ENCODE data around the gene TCF4.

DNA sequence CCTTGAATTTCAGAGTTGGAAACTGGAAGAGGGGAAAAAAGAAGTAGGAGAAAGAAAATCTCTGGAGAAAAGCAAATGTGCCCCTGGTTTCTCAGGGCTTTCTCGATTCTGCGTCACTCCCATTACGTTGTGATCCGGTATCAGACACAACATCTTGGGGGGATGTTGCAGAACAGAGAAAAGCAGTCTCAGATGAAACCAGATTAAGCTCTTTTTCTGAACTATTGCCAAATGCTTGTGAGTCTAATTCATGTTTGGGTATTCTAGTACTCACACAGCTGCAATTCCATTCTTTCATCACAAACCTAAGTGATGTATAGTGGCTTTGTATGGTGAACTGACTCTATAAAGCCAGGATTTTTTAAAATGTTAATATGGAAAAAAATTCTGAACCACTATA is 233.2 kb downstream of the TCF4 start:
- TF ChIP-seq, protein P1, sequence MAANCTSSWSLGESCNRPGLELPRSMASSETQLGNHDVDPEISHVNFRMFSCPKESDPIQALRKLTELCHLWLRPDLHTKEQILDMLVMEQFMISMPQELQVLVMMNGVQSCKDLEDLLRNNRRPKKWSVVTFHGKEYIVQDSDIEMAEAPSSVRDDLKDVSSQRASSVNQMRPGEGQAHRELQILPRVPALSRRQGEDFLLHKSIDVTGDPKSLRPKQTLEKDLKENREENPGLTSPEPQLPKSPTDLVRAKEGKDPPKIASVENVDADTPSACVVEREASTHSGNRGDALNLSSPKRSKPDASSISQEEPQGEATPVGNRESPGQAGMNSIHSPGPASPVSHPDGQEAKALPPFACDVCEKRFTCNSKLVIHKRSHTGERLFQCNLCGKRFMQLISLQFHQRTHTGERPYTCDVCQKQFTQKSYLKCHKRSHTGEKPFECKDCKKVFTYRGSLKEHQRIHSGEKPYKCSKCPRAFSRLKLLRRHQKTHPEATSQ (tag by site-specific recombination; IDR thresholded peaks at IDR 0.05), result no peak
- no peak for TF ChIP-seq ZXDB (tag by site-specific recombination; IDR thresholded peaks at IDR 0.05)
